Measurements from ENCODE around the gene SMCO4.
"Not testable (repeated sequence)": the region's sequence is repeated elsewhere in the genome, so short reads cannot be mapped to it uniquely, and the experiment has no call there.

The SMCO4 gene

DNA sequence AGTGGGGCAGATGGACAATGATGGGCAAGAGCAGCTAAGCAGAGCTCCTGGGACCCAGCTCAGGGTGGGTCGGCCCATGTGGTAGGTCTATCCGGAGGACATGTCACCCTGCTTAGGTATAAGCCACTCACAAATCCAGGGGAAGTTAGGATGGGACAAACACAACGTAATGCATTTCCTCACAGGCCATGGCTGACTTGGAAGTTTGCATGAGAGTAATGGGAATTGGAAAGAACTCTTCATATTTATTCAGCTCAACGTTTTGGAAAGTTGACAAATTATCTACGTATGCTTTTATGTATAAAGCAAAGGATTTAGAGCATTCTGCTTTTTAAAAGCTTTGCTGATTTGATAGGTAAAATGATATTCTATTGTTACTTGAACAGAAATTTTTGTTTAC is 74.9 kb downstream of the SMCO4 start:
- no peak overlapping the region for H3K27ac ChIP-seq
- TF ChIP-seq, protein P1, sequence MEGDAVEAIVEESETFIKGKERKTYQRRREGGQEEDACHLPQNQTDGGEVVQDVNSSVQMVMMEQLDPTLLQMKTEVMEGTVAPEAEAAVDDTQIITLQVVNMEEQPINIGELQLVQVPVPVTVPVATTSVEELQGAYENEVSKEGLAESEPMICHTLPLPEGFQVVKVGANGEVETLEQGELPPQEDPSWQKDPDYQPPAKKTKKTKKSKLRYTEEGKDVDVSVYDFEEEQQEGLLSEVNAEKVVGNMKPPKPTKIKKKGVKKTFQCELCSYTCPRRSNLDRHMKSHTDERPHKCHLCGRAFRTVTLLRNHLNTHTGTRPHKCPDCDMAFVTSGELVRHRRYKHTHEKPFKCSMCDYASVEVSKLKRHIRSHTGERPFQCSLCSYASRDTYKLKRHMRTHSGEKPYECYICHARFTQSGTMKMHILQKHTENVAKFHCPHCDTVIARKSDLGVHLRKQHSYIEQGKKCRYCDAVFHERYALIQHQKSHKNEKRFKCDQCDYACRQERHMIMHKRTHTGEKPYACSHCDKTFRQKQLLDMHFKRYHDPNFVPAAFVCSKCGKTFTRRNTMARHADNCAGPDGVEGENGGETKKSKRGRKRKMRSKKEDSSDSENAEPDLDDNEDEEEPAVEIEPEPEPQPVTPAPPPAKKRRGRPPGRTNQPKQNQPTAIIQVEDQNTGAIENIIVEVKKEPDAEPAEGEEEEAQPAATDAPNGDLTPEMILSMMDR (conservative IDR thresholded peaks at IDR 0.05; ENCODE audit: low read depth): no peak
- no peak for DNase-seq (ENCODE audit: low spot score)
- ChIA-PET CTCF (interaction anchor here (0.6 to 0.7 kb wide), 2 partner anchors 149 to 1980 kb away, joined by 3 to 4 read pairs; no protein-coding TSS in a partner anchor), POLR2A (ENCODE audit: low non-redundant PET) (no interaction called here)

DNA sequence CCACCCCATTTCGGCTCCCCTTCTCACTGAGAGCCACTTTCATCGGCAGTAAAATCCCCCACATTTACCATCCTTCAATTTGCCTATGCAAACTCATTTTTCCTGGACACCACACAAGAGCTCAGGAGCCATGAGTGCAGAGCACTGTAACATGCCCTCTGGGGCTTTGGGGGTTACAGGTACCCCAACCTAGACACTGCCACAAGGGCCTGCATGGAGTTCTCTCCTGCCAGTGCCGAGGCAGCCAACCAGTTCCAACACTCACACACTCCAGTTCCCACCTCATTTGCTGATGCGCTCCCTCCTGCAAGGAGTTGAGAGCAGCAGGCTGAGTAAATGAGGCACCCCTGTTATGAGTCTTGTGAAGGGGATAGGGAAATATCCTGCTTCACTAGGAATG is 76.1 kb downstream of the SMCO4 start:
- no peak overlapping the region for H3K27ac ChIP-seq
- ChIA-PET POLR2A (ENCODE audit: low non-redundant PET) (no interaction called here), CTCF (no interaction called here)
- DNase-seq (ENCODE audit: low spot score): no peak
- TF ChIP-seq, protein P1 (conservative IDR thresholded peaks at IDR 0.05; ENCODE audit: low read depth): no peak

- DNase-seq (ENCODE audit: low spot score): no peak
- ChIA-PET POLR2A (ENCODE audit: low non-redundant PET) (no interaction called here), CTCF (no interaction called here)
- no peak overlapping the region for H3K27ac ChIP-seq
- TF ChIP-seq, protein P1 (conservative IDR thresholded peaks at IDR 0.05; ENCODE audit: low read depth): no peak
These were observed 78.2 kb downstream of the SMCO4 start for GRCh38 chr11:93464927-93465540.

DNA sequence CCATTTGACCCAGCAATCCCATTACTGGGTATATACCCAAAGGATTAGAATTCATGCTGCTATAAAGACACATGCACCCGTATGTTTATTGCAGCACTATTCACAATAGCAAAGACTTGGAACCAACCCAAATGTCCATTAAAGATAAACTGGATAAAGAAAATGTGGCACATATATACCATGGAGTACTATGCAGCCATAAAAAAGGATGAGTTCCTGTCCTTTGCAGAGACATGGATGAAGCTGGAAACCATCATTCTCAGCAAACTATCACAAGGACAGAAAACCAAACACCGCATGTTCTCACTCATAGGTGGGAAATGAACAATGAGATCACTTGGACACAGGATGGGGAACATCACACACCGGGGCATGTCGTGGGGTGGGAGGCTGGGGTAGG is 79.5 kb downstream of the SMCO4 start:
- CTCF ChIA-PET; DNase-seq (ENCODE audit: low spot score); POLR2A ChIA-PET (ENCODE audit: low non-redundant PET); H3K27ac ChIP-seq: not testable (repeated sequence)

DNA sequence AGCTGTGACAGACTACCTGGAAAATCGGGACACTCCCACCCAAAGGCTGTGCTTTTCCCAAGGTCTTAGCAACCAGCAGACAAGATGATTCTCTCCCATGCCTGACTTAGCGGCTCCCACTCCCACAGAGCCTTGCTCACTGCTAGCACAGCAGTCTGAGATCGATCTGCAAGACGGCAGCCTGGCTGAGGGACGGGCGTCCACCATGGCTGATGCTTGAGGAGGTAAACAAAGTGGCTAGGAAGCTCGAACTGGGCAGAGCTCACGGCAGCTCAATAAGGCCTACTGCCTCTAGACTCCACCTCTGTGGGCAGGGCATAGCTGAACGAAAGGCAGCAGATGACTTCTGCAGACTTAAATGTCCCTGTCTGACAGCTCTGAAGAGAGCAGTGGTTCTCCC is 84.9 kb downstream of the SMCO4 start:
- TF ChIP-seq, protein P1 (conservative IDR thresholded peaks at IDR 0.05; ENCODE audit: low read depth): no peak
- CTCF ChIA-PET: no interaction called here

DNA sequence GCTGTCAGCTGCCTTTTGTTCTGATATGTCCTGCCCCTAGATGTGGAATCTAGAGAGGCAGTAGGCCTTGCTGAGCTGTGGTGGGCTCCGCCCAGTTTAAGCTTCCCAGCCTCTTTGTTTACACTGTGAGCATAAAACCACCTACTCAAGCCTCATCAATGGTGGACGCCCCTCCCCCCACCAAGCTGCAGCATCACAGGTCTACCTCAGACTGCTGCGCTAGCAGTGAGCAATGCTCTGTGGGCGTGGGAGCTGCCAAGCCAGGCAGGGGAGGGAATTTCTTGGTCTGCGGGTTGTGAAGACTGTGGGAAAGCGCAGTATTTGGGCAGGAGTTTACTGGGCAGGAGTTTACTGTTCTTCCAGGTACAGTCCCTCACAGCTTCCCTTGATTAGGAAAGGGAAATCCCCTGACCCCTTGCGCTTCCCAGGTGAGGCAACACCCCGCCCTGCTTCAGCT is 98.5 kb downstream of the SMCO4 start:
- ChIA-PET CTCF (interaction anchor here (0.7 kb wide), 1 partner anchor 1079 kb away, joined by 3 read pairs; no protein-coding TSS in a partner anchor), POLR2A (ENCODE audit: low non-redundant PET) (no interaction called here)
- no peak overlapping the region for H3K27ac ChIP-seq
- TF ChIP-seq, protein P1 (conservative IDR thresholded peaks at IDR 0.05; ENCODE audit: low read depth): no peak
- DNase-seq (ENCODE audit: low spot score): no peak

More for the DNA sequence above, 84.9 kb downstream of the SMCO4 start:
- no peak for DNase-seq (ENCODE audit: low spot score)
- POLR2A ChIA-PET (ENCODE audit: low non-redundant PET): no interaction called here
- H3K27ac ChIP-seq: no peak overlapping the region

GRCh38 chr11:93443232-93443631 is 100.0 kb downstream of the SMCO4 start:
- CTCF ChIA-PET; POLR2A ChIA-PET (ENCODE audit: low non-redundant PET); DNase-seq (ENCODE audit: low spot score); H3K27ac ChIP-seq: not testable (repeated sequence)

DNA sequence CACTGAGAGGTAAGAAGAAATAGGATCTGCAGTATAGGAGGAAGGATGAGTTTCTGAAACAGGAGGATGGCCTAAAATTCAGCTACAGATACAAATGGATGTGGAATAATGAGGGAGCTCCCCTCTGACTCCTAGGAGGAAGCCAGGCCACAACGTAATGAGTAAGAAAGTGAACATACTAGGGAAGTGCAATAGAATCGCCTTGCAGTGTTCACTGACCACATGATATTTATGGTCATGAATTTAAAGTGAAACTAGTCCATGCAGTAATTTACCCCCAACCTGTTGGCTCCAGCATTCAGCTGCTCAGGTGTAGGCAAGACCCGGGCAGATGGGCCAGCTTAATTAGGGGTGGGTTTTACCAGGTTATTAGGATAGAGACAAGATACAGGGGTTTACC is 110.9 kb downstream of the SMCO4 start:
- ChIA-PET CTCF (no interaction called here), POLR2A (ENCODE audit: low non-redundant PET) (no interaction called here)
- TF ChIP-seq, protein P1 (conservative IDR thresholded peaks at IDR 0.05; ENCODE audit: low read depth): no peak
- DNase-seq (ENCODE audit: low spot score): no peak
- H3K27ac ChIP-seq: no peak overlapping the region
